Astrocyte of the spinal cord (primary cell): Measurements from ENCODE around the gene CNNM2.
"Not testable (repeated sequence)": the region's sequence is repeated elsewhere in the genome, so short reads cannot be mapped to it uniquely, and the experiment has no call there.

ENCODE experiments used
- DNase-seq: peaks from one replicate; pipeline ENCODE4 v3.0.0; 2011; ENCODE audit warnings: low read depth, low spot score
- H3K4me3 ChIP-seq: 2 replicates; pipeline ENCODE4 v1.5.1; 2011; ENCODE audit warnings: low read depth, mild to moderate bottlenecking, low read length, moderate library complexity
- in situ Hi-C: cut with HindIII; loops from 2 replicates; pipeline ENCODE4 v1.10.0; 2017; ENCODE audit warnings: low sequenced_read_pairs
- TF ChIP-seq, protein P1 (sequence below): IDR thresholded peaks from 2 replicates; pipeline ENCODE4 v1.5.1; 2012; ENCODE audit warnings: low read depth, mild to moderate bottlenecking, low read length, inconsistent platforms

CNNM2 gene

DNA sequence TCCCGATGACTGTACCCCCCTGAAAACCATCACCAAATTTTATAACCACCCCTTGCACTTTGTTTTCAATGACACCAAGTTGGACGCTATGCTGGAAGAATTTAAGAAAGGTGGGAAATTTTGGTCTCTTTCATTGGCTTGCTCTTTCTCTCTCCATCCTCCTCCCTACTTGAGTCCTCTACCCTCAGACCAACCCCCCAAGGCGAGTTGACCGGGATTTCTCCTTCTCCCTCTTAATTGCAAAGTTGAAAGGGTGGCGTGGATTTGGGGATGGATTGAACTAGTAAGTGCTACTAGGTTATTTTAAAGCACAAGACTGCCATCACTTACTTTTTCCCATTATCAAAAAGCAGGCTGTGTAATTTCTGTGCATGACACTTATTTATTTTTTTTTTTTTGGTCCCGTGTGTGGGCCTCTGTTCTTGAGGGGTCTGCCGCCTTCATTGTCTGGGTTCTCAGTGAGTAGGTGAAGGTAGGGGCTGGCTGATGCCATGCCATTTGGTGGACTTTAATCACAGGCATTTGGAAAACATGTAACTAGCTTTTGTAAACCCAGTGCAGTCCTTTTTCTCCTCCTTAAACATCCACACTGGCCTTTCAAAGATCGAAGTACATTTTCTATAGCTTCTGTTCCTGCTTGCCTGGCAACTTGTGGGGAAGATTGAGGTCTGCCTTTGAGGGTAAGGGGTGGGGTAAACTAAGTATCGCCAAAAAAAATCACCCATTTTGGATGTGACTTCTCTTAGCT lies 2.1 kb downstream of the CNNM2 start:
- DNase-seq, result no peak
- H3K4me3 ChIP-seq, result peak overlapping the region; percentile 87
- TF ChIP-seq, protein P1, sequence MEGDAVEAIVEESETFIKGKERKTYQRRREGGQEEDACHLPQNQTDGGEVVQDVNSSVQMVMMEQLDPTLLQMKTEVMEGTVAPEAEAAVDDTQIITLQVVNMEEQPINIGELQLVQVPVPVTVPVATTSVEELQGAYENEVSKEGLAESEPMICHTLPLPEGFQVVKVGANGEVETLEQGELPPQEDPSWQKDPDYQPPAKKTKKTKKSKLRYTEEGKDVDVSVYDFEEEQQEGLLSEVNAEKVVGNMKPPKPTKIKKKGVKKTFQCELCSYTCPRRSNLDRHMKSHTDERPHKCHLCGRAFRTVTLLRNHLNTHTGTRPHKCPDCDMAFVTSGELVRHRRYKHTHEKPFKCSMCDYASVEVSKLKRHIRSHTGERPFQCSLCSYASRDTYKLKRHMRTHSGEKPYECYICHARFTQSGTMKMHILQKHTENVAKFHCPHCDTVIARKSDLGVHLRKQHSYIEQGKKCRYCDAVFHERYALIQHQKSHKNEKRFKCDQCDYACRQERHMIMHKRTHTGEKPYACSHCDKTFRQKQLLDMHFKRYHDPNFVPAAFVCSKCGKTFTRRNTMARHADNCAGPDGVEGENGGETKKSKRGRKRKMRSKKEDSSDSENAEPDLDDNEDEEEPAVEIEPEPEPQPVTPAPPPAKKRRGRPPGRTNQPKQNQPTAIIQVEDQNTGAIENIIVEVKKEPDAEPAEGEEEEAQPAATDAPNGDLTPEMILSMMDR, result no peak
- in situ Hi-C loops, result no loop called here

DNA sequence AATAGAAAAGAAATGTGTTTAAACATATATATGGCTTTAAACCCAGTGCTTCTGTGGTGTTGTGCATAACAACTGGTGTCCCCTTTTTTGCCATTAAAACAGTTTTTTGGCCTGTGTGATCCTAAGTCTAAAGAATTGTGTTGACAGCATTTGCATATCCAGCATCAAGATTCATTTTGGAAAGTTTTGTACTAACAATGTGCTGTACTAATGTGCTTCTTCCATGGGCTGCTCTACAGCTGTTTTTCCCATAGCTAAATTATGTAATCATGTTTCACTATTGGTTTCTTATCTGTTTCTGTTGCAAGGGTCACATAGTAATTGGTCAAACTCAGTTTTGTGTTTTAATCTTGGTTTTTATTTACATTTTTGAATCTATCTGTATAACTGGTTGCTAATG lies 5.5 kb downstream of the CNNM2 start:
- H3K4me3 ChIP-seq, result no peak overlapping the region
- TF ChIP-seq, protein P1, result no peak
- in situ Hi-C loops, result no loop called here
- no peak for DNase-seq

- no peak overlapping the region for H3K4me3 ChIP-seq
- DNase-seq, result no peak
- in situ Hi-C loops, result no loop called here
- TF ChIP-seq, protein P1, result no peak
These were observed 8.7 kb downstream of the CNNM2 start for GRCh38 chr10:102926842-102927241.

- no peak overlapping the region for H3K4me3 ChIP-seq
- in situ Hi-C loops, result no loop called here
- TF ChIP-seq, protein P1, result no peak
- no peak for DNase-seq
These were observed 9.4 kb downstream of the CNNM2 start for GRCh38 chr10:102927311-102928010.

DNA sequence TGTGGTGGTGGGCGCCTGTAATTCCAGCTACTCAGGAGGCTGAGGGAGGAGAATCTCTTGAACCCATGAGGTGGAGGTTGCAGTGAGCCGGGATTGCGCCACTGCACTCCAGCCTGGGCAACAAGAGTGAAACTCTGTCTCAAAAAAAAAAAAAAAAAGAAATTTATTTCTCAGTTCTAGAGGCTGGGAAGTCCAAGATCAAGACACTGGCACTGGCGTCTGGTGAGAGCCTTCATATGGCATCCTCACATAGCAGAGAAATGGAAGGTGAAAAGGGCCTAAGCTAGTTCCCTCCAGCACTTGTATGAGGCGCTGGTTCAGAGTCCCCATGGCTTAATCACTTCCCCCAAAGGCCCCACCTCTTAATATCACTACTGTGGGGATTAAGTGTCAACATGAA lies 10.3 kb downstream of the CNNM2 start:
- DNase-seq, in situ Hi-C loops, H3K4me3 ChIP-seq: not testable (repeated sequence)

DNA sequence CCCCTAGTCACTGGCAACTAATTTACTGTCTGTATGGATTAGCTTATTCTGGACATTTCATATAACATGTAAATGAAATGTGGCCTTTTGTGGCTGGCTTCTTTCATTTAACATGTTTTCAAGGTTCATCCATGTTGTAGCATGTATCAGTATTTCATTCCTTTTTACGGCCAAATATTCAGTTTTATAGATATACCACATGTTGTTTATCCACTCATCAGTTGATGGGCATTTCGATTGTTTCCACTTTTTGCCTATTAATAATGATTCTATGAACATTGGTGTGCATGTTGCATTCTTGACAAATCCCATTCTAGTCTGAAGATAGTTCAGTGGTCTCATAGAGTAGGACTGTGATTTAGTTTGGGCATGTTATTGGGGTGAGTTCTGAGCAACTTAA lies 12.6 kb downstream of the CNNM2 start:
- DNase-seq, result no peak
- in situ Hi-C loops, result no loop called here
- TF ChIP-seq, protein P1, result no peak
- H3K4me3 ChIP-seq, result no peak overlapping the region

DNA sequence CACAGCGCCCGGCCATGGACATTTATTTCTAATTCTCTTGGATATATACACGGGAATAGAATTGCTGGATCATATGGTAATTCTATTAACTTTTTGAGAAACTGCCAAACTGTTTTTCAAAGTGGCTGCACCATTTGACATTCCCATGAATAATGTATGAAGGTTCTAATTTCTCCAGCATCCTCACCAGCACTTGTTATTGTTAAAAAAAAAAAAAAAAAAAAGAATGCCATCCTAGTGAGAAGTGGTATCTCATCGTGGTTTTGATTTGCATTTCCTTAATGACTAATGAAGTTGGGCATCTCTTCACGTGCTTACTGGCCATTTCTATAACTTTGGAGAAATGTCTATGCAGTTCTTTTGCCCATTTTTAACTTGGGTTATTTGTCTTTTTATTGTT lies 13.5 kb downstream of the CNNM2 start:
- TF ChIP-seq, protein P1, result no peak
- DNase-seq, result no peak
- in situ Hi-C loops, result no loop called here
- no peak overlapping the region for H3K4me3 ChIP-seq
